ENCODE measurements around the gene GXYLT2.

GXYLT2 gene

DNA sequence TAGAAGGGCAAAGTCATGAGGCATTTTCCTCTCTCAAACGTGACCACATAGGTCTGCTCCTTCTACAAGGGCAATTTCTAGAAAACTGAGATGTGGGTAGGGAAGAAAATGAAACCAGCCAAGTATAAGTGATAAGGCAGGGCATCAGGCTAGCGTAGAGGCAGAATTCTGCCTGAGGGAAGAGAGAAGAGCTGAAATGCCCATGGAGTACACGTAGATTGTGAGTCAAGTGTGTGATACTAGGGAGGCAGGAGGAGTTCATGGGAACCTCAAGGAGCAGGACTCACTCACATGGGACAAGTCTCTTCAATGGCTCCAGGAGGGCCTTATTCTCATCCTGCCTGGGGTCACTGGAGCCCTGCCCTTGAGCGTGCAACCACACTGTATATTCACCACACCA lies 73.9 kb downstream of the GXYLT2 start:
- DNase-seq: no peak
- no peak for TF ChIP-seq GATA1 (IDR thresholded peaks at IDR 0.05; ENCODE audit: low read depth, low read length)
- TF ChIP-seq POLR2A (IDR thresholded peaks at IDR 0.05; ENCODE audit: low read length): no peak

DNA sequence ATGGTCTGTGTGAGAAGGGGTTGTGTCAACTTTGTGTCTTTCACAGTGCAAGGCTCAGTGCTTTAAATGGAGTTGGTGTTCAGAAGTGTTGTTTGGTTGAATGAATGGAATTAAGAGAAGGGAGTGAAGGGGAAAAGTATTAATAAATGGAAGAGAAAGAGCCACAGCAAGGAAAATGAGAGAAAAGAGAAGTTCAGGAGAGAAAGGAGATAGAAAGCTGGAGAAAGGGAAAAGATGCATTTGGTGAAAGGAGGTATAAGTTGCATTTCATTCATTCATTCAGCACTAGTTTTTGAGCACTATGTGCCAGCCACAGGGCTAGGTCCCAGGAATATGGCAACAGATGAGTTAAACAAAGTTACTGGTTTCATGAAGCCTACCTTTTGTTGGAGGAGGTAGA lies 74.5 kb downstream of the GXYLT2 start:
- DNase-seq: no peak
- no peak for TF ChIP-seq GATA1 (IDR thresholded peaks at IDR 0.05; ENCODE audit: low read depth, low read length)
- TF ChIP-seq POLR2A (IDR thresholded peaks at IDR 0.05; ENCODE audit: low read length): no peak

DNA sequence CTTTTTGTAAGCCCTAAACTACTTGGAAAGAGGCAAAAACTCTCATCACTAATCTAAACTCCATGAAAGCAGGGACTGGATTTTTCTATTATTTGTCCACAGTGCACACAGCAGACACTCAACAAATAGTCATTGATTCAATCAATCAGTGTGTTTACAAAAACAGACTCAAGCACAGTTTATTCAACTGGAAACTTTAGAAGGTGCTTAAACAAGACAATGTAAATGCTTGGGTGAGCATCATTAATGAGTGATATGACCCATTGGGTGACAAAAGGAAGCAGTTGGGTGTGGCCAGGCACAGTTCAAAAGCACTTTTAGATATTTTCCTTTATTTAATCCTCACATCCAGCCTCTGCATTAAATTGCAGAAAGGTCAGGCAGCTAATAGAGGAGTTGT lies 76.8 kb downstream of the GXYLT2 start:
- no peak for DNase-seq
- TF ChIP-seq POLR2A (IDR thresholded peaks at IDR 0.05; ENCODE audit: low read length): no peak
- TF ChIP-seq GATA1 (IDR thresholded peaks at IDR 0.05; ENCODE audit: low read depth, low read length): no peak

DNA sequence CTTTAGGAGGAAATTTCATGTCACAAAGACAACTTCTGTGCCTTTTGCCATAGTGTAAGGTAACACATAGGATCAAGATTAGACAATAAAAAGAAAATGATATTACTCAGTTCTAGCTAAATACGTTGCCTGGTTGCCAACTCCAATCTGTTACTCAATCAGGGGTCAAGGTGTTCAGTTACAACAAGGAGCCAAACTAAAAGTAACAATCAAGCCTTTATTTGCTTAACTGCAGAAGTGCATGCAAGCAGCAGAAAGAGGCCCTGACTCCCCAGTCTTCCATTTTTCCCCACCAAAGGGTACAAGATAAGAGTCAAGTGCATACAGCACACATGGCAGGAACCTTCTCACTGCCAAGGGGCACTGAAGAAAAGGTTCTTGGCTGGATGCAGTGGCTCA lies 80.4 kb downstream of the GXYLT2 start:
- TF ChIP-seq GATA1 (IDR thresholded peaks at IDR 0.05; ENCODE audit: low read depth, low read length): no peak
- no peak for TF ChIP-seq POLR2A (IDR thresholded peaks at IDR 0.05; ENCODE audit: low read length)
- no peak for DNase-seq

DNA sequence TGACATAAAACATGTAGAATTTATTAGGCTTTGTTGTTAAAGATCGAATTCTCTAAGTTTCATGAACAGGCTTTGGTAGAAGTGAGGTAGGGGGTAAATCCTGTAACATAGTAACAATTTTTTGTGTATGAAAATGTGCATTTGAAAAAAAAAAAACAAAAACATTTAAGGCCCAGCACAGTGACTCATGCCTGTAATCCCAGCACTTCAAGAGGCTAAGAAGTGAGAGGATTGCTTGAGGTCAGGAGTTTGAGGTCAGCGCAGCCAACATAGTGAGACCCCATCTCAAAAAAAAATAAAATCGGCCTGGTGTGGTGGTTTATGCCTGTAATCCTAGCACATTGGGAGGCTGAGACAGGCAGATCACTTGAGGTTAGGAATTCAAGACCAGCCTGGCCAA lies 81.9 kb downstream of the GXYLT2 start:
- TF ChIP-seq POLR2A (IDR thresholded peaks at IDR 0.05; ENCODE audit: low read length) (no peak), GATA1 (IDR thresholded peaks at IDR 0.05; ENCODE audit: low read depth, low read length) (no peak)
- no peak for DNase-seq

DNA sequence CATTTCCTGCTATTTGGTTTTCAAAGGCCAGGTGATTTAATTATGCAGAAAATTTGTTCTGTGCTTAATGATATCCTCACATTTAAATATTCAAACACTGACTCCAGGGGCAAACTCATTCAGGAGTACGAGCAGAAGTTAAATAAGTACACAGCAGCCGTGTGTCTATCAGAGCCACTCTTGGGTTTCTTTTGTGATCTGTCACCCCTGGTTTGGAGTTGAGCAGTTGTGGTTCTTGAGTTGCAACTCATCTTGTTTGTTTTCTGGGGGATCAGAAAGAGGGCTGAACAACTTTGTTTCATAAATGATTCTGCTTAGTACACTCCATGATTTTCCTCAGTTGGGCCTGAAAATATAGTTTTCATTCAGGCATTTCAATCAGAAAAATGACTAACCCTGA lies 83.1 kb downstream of the GXYLT2 start:
- no peak for DNase-seq
- TF ChIP-seq POLR2A (IDR thresholded peaks at IDR 0.05; ENCODE audit: low read length): no peak
- TF ChIP-seq GATA1 (IDR thresholded peaks at IDR 0.05; ENCODE audit: low read depth, low read length): no peak

DNA sequence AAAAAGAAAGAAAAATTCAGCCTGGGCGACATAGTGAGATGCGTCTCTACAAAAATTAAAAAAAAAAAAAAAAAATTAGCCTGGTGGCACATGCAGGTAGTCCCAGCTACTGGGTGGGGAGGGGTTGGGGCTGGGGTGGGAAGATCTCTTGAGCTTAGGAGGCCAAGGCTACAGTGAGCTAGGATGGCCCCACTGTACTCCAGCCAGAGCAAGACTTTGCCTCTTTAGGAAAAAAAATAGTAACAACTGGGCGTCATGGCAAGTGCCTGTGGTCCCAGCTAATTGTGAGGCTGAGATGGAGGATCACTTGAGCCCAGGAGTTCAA lies 84.8 kb downstream of the GXYLT2 start:
- TF ChIP-seq POLR2A (IDR thresholded peaks at IDR 0.05; ENCODE audit: low read length): no peak
- TF ChIP-seq GATA1 (IDR thresholded peaks at IDR 0.05; ENCODE audit: low read depth, low read length): no peak
- no peak for DNase-seq

DNA sequence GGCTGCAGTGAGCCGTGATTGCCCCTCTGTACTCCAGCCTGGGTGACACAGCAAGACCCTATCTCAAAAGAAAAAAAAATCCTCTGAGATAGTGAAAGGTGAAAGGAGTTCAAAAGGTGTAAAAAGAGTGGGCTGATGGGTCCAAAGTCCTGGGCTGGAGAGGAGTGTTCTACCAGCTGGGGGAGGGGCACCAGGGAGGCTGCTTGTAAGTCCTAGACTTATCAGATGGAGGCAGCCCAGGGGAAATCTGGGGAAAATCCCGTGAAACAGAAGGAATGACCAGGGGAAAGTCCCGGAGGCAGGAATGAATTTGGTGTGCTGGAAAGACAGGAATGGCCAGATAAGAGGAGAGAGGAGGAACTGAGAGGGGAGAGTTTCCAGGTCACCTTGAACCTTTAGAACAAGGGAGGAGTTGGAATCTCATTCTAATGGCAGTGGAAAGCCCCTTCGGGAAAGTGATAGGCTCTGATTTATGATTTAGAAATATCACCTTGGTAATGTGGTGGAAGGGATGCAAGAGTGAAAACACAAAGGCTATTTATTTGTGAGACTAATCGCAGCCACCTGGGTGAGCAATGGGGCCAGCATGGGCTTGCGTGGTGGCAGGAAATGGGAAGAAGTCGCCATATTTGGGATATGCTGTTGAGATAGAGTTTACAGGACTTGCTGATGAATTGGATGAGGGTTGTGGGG lies 85.3 kb downstream of the GXYLT2 start:
- TF ChIP-seq POLR2A (IDR thresholded peaks at IDR 0.05; ENCODE audit: low read length) (no peak), GATA1 (IDR thresholded peaks at IDR 0.05; ENCODE audit: low read depth, low read length) (no peak)

DNA sequence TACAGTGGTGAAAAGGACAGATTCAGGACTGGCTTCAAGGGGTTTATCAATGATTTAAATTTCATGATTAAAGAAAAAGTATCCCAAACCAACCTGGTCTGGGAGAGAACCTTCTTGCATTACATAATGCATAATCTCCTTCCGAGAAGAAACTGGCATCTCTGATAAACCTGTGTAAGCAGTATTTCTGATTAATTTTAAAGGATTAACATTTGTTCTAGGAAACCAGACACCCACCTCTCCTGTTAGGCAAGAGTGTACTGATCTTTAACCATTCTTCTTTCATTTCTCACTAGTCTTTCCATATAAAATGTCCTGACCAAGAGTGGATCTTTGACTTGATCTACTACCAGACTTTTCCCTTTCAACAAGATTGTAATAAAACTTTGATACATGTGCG lies 85.9 kb downstream of the GXYLT2 start:
- DNase-seq: no peak
- TF ChIP-seq POLR2A (IDR thresholded peaks at IDR 0.05; ENCODE audit: low read length): no peak
- no peak for TF ChIP-seq GATA1 (IDR thresholded peaks at IDR 0.05; ENCODE audit: low read depth, low read length)

More for the DNA sequence above, 85.3 kb downstream of the GXYLT2 start:
- DNase-seq: no peak

DNA sequence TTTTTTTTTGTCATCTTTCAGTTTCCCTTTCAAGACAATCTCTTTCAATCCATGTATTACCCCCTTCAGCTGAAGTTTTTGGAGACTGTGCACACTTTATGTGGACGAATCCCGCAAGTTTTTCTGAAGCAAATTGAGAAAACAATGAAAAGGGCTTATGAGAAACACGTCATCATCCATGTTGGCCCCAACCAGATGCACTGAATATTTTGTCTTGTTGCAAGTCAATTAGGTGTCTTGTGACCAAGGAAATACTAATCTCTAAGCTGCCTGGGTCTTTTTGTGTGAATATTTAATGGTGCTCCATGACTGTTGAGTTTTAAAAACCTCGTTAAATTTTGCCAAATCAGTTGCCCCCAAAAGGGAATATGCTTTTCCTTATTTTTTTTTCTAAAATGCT lies 87.1 kb downstream of the GXYLT2 start:
- DNase-seq: no peak
- TF ChIP-seq POLR2A (IDR thresholded peaks at IDR 0.05; ENCODE audit: low read length): no peak
- no peak for TF ChIP-seq GATA1 (IDR thresholded peaks at IDR 0.05; ENCODE audit: low read depth, low read length)

DNA sequence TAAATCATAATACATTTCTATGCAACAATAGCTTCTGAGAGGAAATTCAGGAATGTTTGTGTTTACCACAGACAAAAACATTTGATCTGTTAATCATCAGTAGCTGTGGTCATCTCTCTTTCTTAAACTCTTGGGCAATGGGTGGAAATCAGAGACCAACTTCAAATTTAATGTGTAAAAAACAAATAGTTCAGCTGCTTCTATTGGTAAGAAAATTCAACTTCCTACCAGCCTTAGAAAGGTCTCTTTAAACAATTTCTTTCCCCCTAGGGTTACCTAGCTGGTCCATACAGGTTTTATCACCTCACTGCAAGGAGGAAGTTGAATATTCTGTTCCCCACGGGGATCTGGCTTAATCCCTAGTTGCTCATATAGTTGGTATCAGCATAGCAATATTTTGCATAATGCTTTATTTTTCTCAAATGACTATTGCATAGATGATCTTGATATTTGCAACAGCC lies 88.5 kb downstream of the GXYLT2 start:
- TF ChIP-seq GATA1 (IDR thresholded peaks at IDR 0.05; ENCODE audit: low read depth, low read length): no peak
- TF ChIP-seq POLR2A (IDR thresholded peaks at IDR 0.05; ENCODE audit: low read length): no peak
- no peak for DNase-seq

DNA sequence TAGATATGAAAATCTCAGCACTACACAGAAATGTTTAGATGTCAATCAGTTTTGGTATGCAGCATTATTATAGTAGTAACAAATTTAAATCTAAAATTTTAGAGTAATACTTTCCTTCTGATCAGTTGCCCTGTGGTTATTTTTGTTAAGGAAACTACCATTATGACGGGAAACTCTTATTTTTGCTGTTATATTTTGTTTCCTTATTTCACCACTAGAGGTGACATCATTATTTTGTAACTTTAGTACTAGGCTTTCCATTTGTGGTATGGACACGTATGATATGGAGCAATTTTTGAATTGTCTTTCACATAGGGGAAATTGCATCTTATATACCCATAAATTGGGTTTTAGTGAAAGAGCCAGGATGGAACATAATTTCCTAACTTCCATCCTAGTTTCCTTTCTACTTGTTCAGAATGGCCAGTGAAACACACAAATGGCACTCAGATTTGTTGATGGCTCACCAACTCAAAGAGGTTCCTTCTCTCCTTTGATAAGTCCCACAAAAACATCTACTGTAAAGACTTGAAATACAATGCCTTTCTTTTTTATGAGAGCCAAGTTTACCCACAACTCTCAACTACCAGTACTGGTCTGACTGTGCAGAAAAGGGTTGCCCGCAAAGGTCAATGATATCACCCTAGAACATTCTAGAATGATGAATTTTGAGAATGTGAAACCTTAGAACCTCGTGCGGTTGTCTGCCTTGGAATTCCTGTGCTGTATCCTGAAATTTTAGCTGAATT lies 89.4 kb downstream of the GXYLT2 start:
- TF ChIP-seq POLR2A (IDR thresholded peaks at IDR 0.05; ENCODE audit: low read length) (no peak), GATA1 (IDR thresholded peaks at IDR 0.05; ENCODE audit: low read depth, low read length) (no peak)
- DNase-seq: no peak

DNA sequence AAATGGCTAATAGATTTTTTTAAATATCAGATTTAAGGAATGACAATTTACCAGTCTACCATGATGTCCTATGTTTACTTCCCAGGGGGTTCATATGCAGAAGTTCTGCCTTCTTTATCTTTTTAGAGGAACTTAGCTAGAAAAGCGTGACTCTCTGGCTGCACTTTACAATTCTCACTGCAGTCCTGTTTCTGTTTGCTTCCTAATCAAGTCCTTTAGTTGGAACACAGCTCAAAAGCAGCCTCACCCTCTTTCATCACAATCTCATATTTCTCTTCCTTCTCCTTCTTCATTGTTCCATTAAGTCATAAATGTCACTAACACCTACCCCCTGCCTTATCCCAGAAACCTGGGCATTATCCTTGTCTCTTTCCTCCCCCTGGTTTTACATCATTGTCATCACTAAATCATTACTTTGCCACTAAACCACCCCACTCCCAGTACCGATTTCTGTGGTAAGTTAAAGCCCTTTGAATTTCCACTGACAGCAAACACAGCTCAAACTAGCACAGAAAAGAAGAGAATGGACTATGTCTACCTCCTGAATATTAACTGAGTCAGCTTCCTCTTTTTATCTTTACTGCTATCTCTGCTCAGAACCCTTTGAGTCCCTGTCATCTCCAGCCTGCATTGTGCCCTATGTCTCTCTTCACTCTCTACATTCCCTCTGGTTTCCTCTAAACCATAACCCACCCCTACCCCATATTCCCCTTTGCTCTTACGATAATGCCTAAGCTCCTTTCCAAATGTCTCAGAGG lies 94.9 kb downstream of the GXYLT2 start:
- no peak for DNase-seq
- TF ChIP-seq POLR2A (IDR thresholded peaks at IDR 0.05; ENCODE audit: low read length) (no peak), GATA1 (IDR thresholded peaks at IDR 0.05; ENCODE audit: low read depth, low read length) (no peak)

DNA sequence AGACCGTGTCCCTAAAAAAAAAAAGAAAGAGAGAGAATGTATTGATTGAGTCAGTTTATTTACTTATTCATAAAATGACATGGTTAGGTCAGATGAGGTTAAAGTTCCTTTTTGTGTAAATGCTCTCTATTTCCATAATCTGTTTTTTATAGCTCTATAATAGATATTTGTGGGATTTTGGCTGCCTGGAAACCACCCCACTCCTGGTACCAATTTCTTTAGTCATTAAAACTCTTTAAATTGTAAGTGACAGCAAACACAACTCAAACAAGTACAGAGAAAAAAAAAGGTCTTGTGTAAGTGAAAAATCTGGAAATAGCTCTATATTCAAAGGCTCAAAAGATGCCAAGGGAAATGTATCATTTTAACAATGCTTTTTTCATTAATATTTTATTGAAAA lies 97.7 kb downstream of the GXYLT2 start:
- DNase-seq: no peak
- TF ChIP-seq GATA1 (IDR thresholded peaks at IDR 0.05; ENCODE audit: low read depth, low read length) (no peak), POLR2A (IDR thresholded peaks at IDR 0.05; ENCODE audit: low read length) (no peak)

All from erythroblast (primary cell).